Measurements from ENCODE around the gene CTNNBL1. TPM values are rescaled to one million over a fixed set of nuclear protein-coding genes. Genes with fewer than 3 reads are reported as not detected.
A peak's percentile ranks its signal among the peaks of the same experiment; 100 is the strongest.

The CTNNBL1 gene
- total RNA-seq, 1 donor from 2014 or later: 58.0 TPM

GRCh38 chr20:37725855-37726254 is 32.0 kb downstream of the CTNNBL1 start:
- Mint-ChIP-seq H3K36me3 (ENCODE audit: unreplicated experiment) (no peaks in the 10 kb centered on the region), H3K27ac (ENCODE audit: unreplicated experiment) (no peak overlapping the region), H3K9me3 (ENCODE audit: unreplicated experiment) (peaks cover 3% of the 10 kb centered on the region), H3K4me3 (ENCODE audit: unreplicated experiment) (no peak overlapping the region), H3K27me3 (ENCODE audit: unreplicated experiment) (no peaks in the 10 kb centered on the region), H3K4me1 (ENCODE audit: low read depth, unreplicated experiment) (peaks cover 43% of the 10 kb centered on the region)
- DNase-seq: no peak
- no peak for TF ChIP-seq CTCF (IDR thresholded peaks at IDR 0.05; ENCODE audit: partially characterized antibody, unreplicated experiment)

DNA sequence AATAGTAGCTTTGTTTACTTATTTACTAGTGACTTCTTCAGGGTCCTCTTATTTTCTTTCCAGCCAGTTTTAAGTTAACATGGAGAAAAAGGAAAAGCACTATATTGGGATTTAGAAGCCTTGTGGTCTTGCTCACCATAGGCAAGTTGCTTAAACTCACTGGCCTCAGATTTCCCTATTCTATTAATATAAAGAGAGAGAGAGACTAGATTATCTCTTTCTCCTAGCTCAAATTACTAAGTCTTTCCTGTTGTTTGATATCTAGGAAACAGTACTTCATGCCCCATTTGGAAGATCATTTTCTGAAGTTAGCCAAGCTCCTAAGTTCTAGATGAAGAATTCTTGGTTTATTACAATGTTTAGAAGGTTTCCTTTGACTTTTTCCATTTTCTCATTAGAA is 32.5 kb downstream of the CTNNBL1 start:
- Mint-ChIP-seq H3K4me1 (ENCODE audit: low read depth, unreplicated experiment) (peaks cover 41% of the 10 kb centered on the region), H3K27me3 (ENCODE audit: unreplicated experiment) (no peaks in the 10 kb centered on the region), H3K4me3 (ENCODE audit: unreplicated experiment) (no peak overlapping the region), H3K36me3 (ENCODE audit: unreplicated experiment) (no peaks in the 10 kb centered on the region), H3K27ac (ENCODE audit: unreplicated experiment) (no peak overlapping the region), H3K9me3 (ENCODE audit: unreplicated experiment) (peaks cover 3% of the 10 kb centered on the region)
- DNase-seq: no peak
- no peak for TF ChIP-seq CTCF (IDR thresholded peaks at IDR 0.05; ENCODE audit: partially characterized antibody, unreplicated experiment)

- Mint-ChIP-seq H3K27me3 (ENCODE audit: unreplicated experiment) (no peaks in the 10 kb centered on the region), H3K4me1 (ENCODE audit: low read depth, unreplicated experiment) (peaks cover 38% of the 10 kb centered on the region), H3K27ac (ENCODE audit: unreplicated experiment) (peak overlapping the region; percentile 14), H3K36me3 (ENCODE audit: unreplicated experiment) (no peaks in the 10 kb centered on the region), H3K4me3 (ENCODE audit: unreplicated experiment) (no peak overlapping the region), H3K9me3 (ENCODE audit: unreplicated experiment) (peaks cover 3% of the 10 kb centered on the region)
- DNase-seq: no peak
- no peak for TF ChIP-seq CTCF (IDR thresholded peaks at IDR 0.05; ENCODE audit: partially characterized antibody, unreplicated experiment)
Observed at GRCh38 chr20:37726971-37727956, 33.4 kb downstream of the CTNNBL1 start.

DNA sequence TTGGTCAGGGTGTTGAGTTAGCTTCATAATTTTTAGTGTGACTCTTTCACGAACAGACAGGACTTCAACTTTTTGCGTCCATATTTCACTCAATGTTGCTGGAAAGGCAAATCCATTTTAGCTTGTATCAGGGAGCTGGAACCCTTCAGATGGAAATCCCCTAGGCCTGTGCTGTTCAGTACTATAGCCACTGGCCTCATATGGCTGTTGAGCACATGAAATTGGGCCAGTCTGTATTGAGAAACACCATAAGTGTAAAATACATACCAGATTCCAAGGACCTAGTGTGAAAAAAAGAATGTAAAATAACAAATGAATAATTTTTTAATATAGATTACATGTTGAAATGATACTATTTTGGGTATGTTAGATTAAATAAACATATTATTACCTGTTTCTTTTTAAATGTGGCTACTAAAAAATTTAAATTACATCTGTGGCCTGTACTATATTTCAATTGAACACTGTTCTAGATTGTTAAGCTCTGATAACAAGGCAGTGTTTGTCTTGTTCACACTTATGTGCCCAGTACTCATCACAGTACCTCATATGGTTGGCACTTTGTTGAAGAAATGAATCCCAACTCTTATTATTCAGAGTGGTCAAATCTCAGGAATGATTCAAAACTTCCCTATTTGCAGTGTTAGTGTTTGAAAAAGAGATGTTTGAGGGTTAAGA is 34.3 kb downstream of the CTNNBL1 start:
- Mint-ChIP-seq H3K27me3 (ENCODE audit: unreplicated experiment) (no peaks in the 10 kb centered on the region), H3K27ac (ENCODE audit: unreplicated experiment) (no peak overlapping the region), H3K9me3 (ENCODE audit: unreplicated experiment) (peaks cover 3% of the 10 kb centered on the region), H3K36me3 (ENCODE audit: unreplicated experiment) (no peaks in the 10 kb centered on the region), H3K4me3 (ENCODE audit: unreplicated experiment) (no peak overlapping the region), H3K4me1 (ENCODE audit: low read depth, unreplicated experiment) (peaks cover 40% of the 10 kb centered on the region)
- no peak for DNase-seq
- no peak for TF ChIP-seq CTCF (IDR thresholded peaks at IDR 0.05; ENCODE audit: partially characterized antibody, unreplicated experiment)

- no peak for TF ChIP-seq CTCF (IDR thresholded peaks at IDR 0.05; ENCODE audit: partially characterized antibody, unreplicated experiment)
- no peak for DNase-seq
- Mint-ChIP-seq H3K4me1 (ENCODE audit: low read depth, unreplicated experiment) (peaks cover 40% of the 10 kb centered on the region), H3K36me3 (ENCODE audit: unreplicated experiment) (no peaks in the 10 kb centered on the region), H3K9me3 (ENCODE audit: unreplicated experiment) (peaks cover 3% of the 10 kb centered on the region), H3K27me3 (ENCODE audit: unreplicated experiment) (no peaks in the 10 kb centered on the region), H3K27ac (ENCODE audit: unreplicated experiment) (no peak overlapping the region), H3K4me3 (ENCODE audit: unreplicated experiment) (no peak overlapping the region)
Observed at GRCh38 chr20:37728635-37728983, 34.8 kb downstream of the CTNNBL1 start.

All from glutamatergic neuron (in vitro differentiated cells).